ENCODE data around the gene SUPT4H1.

Gene SUPT4H1

DNA sequence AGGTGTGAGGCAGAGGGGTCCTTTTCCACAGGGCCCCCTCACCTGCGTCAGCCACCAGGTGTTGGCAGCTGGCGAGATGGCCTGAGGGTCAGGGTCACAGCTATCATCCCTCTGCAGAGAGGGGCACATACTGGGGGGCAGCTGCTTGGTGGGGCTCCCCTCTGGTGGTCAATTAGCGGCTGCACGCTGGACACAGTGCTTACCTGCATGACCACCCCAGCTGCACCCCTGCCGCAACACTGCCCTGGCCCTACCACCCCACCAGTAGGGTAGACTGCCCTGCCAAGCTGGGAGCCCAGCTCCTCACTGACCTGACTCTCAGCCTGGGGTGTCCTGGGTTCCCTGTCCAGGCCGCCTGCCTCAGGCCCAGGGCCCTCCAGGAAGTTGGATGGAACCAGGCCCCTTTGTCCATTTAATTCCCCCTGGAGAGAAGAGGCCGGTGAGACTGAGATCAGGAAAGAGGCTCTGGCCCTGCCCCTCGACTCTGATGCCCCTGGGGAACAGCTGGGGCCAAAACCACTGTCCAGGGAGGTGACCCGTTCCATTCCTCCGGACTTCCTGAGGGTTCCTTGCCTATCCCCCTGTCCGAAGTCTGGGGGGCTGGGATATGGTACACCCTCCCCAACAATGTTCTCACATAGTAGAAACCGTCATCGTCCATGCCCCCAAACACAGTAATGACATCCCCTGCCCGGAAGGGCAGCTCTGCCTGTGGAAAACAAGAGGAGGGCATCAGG is 47.1 kb downstream of the SUPT4H1 start:
- no peak for DNase-seq (ENCODE audit: low read depth in 3 of 3)

GRCh38 chr17:58303971-58304749 is 47.8 kb downstream of the SUPT4H1 start:
- peak; percentile 43 to 52 (median 50) for DNase-seq (ENCODE audit: low read depth in 3 of 3)

- DNase-seq (ENCODE audit: low read depth in 3 of 3), result no peak
Measured at GRCh38 chr17:58302919-58303585, 48.9 kb downstream of the SUPT4H1 start.

DNA sequence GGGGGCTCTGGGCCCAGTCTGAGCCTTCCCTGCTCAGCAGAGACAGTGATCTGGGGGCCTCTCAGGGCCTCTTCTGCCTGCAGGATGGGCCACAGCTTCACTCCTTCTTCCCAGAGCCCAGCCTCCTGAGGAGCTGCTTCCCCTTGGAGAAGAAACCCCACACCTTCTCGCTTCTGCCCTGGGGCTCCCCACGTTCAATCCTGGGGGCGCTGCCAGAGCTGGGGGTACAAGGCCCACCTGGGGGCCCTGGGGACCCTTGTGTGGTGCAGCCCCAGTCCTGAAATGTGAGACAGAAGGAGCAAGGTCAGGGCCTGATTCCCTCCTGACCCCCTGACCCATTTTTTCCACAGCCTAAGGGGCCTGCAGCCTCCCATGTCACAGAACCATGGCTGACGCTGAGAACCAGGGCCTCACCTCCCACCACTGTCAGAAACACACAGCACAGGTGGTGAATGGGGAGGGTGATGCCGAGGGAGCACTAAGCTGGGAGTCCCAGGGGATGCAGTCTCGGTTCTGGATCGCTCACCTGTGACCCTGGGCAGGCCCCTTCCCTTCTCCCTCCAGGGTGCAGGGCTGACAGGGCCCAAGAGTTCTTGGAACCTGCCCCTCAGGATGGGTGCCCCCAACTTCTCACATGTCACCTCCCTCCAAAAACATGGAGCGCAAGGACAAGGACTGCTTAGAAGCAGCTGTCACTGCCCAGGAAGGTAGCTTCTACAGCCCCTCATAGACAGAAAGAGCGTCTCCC is 49.7 kb downstream of the SUPT4H1 start:
- DNase-seq (ENCODE audit: low read depth in 3 of 3), result no peak

DNA sequence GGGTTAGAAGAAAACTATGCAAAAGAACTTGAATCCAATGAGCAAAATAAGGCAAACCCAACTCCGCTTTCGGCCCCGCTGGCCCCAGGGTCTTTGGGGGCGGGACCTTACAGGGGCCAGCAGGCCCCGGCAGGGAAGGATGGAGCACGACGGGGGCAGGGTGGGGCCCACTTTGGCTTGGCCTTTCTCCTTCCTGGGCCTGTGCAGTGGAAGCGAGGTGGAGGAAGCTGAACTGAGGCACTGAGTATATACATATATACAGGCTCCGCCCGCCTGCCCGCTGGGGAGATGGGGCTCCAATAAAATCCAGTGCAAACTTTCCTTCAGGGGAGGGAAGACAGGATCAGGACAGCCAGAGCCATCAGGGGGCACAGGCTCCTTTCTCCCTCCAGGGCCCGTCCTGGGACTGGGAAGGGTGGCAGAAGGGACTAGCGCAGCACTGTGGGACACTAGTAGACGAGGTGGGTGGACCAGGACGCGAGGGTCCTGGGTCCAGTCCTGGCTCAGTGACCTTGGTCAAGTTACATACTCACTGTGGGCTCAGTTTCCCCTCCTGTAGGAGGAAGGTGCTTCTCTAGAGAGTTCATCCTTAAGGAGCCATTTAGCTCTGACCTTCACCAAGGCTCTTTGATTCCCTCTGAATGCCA is 50.4 kb downstream of the SUPT4H1 start:
- no peak for DNase-seq (ENCODE audit: low read depth in 3 of 3)

DNA sequence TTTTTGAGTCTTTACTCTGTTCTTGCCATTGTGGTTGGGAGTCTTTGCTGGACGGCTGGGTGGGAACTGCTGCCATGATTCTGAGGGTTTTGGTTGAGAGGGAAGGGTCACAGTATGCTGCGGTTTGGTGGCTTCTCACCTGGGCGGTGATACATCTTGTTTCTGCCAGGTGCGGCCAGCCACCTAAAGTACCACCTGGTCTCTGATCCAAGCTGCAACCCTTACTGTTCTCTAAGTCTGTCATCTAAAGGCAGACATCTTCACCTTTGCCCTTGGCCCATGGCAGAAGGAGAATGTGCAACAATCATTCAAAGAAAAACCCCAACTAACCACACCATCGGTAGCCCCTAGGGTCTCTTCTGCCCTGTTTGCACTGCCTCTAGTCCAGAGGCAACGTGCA is 51.7 kb downstream of the SUPT4H1 start:
- no peak for DNase-seq (ENCODE audit: low read depth in 3 of 3)

Measured in stimulated activated CD4-positive, alpha-beta T cell treated with anti-CD3 and anti-CD28 coated beads, TNF-alpha, amount 100 ng/mL, for 48 hours (primary cell).